Measurements from ENCODE around the gene GNB1. TPM values are rescaled to one million over a fixed set of nuclear protein-coding genes. Genes with fewer than 3 reads are reported as not detected.
"Not testable (repeated sequence)": the region's sequence is repeated elsewhere in the genome, so short reads cannot be mapped to it uniquely, and the experiment has no call there.

Gene GNB1
- total RNA-seq, 1 donor from 2014 or later: 409 TPM

DNA sequence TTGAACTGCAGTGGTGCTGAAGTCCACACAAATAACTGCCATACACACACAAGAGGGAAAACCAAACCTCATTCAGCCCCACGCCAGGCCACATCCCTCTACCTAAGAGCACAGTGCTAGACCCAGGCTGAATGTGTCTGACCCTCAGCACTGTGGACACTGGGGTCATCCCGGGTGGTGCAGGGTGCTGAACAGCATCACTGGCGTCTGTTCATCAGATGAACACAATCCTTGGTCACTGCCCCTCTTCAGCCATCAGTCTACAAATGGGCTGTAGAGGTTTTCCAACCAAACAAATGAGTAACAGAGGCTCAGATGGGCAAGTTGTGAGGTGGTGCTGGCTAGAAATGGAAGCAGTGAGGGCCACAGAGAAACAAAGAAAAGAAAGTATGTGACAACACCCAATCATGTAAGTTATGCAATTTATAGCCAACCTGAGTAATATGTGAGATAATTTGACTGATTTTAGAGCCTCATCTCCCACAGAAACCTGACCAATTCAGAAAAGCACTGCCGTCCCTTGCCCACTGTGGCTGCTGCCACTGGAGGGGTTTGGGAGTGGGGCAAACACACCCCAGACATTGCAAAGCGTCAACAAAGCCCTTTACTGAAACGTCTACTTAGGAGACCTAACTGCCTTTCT is 27.9 kb downstream of the GNB1 start:
- intact Hi-C loops (cut with micrococcal nuclease): no loop called here

- intact Hi-C loops (cut with micrococcal nuclease): not testable (repeated sequence)
Observed at GRCh38 chr1:1861761-1862310, 29.1 kb downstream of the GNB1 start.

DNA sequence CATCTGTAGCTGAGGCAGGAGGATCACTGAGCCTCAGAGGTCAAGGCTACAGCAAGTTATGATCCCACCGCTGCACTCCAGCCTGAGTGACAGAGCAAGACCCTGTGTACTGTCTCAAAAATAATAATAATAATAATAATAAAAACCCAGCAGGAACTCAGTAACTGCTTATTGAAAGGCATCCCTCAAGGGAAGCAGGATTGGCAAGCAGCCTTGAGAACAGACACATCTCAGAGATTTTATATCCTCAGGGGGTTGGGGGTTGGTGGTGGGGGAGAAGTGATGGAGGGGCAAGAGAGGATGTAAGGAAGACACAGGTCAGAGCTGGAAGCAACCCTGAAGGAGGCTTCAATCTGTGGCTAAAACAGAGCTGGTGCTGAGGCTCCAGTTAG is 29.6 kb downstream of the GNB1 start:
- intact Hi-C loops (cut with micrococcal nuclease): no loop called here

GRCh38 chr1:1859970-1860697 is 30.8 kb downstream of the GNB1 start:
- intact Hi-C loops (cut with micrococcal nuclease): not testable (repeated sequence)

GRCh38 chr1:1858382-1859086 is 32.4 kb downstream of the GNB1 start:
- intact Hi-C loops (cut with micrococcal nuclease): no loop called here

DNA sequence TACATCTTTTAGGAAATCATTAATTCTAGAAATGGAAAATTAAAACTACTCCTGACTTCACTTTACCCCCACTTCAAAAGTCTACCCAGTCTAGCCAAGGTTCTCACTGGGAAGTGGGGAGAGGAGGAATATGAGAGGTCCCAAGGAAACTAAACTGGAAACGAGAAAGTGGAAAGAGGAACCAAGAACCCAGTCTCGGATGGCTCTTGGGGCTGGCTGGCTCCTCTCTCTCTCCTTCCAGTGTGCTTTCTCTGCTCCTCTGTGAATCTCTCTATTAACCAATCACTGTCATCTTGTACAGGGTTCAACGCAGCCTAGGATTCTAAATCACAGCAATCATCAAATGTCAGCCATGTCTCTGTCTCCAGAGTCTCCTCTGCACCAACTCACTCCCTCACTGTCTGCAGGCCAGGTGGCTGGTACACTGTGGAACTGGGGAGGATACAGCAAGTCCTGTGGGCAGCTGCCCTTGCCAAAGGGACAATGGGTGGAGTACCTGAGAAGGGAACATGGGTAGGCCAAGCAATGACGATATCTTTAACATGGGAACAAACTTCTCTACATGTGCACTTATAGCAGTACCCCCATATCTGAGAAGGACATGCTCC is 33.7 kb downstream of the GNB1 start:
- intact Hi-C loops (cut with micrococcal nuclease): no loop called here

DNA sequence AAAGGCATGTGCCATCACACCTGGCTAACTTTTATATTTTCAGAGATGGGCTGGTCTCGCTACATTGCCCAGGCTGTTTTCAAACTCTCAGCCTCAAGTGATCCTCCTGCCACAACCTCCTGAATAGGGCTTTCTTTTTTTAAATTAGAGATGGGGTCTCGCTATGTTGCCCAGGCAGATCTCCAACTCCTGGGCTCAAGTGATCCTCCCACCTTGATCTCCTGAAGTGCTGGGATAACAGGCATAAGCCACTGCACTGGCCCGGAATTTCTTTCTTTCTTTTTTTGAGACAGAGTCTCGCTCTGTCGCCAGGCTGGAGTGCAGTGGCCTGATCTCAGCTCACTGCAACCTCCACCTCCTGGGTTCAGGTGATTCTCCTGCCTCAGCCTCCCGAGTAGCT is 34.7 kb downstream of the GNB1 start:
- intact Hi-C loops (cut with micrococcal nuclease): not testable (repeated sequence)

GRCh38 chr1:1853593-1854257 is 37.2 kb downstream of the GNB1 start:
- intact Hi-C loops (cut with micrococcal nuclease): no loop called here

GRCh38 chr1:1852619-1853414 is 38.1 kb downstream of the GNB1 start:
- intact Hi-C loops (cut with micrococcal nuclease): no loop called here

GRCh38 chr1:1847890-1848289 is 43.0 kb downstream of the GNB1 start:
- intact Hi-C loops (cut with micrococcal nuclease): loop anchor here (5.0 kb wide), 1 partner anchor 39 kb away; no protein-coding TSS in a partner anchor

- intact Hi-C loops (cut with micrococcal nuclease): loop anchor here (5.0 kb wide), 1 partner anchor 40 kb away; no protein-coding TSS in a partner anchor
Observed at GRCh38 chr1:1847061-1847850, 43.6 kb downstream of the GNB1 start.

DNA sequence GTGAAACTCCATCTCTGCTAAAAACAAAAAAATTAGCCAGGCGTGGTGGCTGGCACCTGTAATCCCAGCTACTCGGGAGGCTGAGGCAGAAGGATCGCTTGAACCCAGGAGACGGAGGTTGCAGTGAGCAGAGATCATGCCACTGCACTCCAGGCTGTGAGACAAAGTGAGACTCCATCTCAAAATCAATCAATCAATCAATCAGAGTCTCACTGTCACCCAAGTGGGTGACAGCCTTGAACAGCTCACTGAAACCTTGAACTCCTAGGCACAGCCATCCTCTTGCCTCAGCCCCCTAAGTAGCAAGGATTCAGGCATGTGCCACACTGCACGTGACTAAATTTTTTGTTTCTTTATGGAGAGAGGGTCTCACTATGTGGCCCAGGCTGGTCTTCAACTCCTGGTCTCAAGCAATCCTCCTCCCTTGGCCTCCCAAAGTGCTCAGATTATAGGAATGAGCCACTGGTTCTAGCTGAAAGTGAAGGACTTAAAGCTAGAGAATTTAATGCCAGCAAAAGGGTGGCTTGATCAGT is 44.4 kb downstream of the GNB1 start:
- intact Hi-C loops (cut with micrococcal nuclease): loop anchor here (5.0 kb wide), 1 partner anchor 41 kb away; no protein-coding TSS in a partner anchor

DNA sequence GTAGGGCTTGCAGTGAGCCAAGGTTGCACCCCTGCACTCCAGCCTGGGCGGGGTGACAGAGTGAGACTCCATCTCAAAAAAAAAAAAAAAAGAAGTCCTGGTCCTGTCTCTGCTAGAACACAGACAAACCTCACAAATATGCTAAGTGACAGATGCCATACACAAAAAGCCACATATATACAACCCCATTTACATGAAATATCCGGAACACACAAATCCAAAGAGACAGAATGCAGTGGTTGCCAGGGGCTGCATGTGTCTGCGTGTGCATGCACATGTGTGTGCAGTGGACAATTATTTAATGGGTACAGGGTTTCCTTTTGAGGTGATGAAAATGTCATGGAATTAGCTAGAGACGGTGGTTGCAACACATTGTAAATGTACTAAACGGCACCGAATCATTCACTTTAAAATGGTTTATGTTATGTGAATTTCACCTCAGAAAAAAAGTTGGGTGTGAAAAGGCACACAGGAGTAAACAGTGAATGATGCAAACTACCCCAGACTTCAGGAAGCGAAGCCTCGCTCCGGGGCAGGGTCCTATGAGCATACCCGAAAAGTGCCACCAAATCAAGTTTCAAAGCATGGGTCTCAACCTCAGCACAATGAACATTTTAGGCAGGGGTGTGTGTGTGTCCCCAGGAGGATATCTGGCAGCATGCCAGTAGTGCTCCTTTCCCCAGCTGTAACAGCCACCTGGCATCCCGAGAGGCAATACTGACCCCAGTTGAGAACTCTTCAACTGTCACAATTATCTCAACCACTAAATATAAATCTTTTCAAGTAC is 48.3 kb downstream of the GNB1 start:
- intact Hi-C loops (cut with micrococcal nuclease): no loop called here

GRCh38 chr1:1841575-1841995 is 49.3 kb downstream of the GNB1 start:
- intact Hi-C loops (cut with micrococcal nuclease): no loop called here

GRCh38 chr1:1839311-1839965 is 51.4 kb downstream of the GNB1 start:
- intact Hi-C loops (cut with micrococcal nuclease): no loop called here

GRCh38 chr1:1836119-1836518 is 54.8 kb downstream of the GNB1 start:
- intact Hi-C loops (cut with micrococcal nuclease): no loop called here

DNA sequence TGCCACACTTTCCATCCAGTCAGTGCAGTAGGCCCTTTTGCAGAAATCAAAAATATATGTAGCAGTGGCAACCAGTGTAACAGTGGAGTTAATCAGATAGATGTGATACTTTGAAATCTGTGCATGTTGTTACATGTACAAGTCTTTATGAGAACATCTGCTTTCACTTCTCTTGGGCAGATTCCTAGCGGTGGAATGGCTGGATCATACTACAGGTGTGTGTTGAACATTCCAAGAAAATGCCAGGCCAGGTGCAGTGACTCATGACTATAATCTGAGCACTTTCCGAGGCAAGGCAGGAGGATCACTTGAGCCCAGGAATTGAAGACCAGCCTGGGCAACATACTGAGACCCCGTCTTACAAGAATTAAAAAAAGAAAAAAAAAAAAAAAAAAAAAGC is 55.3 kb downstream of the GNB1 start:
- intact Hi-C loops (cut with micrococcal nuclease): no loop called here

DNA sequence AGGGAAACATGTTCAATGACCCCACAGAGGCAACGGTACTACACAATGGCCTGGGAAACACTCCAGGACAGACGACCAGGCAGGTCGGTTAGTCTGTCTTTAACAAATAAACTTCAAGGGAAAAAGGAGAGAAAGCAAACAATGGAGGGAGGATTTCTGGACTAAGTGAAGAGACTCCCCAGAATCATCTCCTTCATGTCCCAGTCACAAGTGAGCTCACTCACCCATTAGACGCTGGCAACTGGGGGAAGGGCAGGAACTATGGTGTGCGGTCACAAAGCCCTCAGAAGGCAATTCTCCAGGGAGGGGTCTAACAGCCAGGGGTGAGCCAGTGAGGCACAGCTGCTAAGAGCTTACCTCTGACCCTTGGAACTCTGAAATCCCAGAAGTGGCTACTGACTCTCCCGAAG is 57.0 kb downstream of the GNB1 start:
- intact Hi-C loops (cut with micrococcal nuclease): no loop called here

All from T-helper 1 cell treated with Interleukin-12 subunit alpha and Interleukin-12 subunit beta and Interleukin-4 antibody, amounts not matched to agents 30 ng/mL and 1 ng/mL, for 36 hours (primary cell).